Islet precursor cell (in vitro differentiated cells): ENCODE measurements around the gene ANKRD17.

Experiments used
- DNase-seq: peaks from one replicate; pipeline ENCODE4 v3.0.0-alpha.2; 2018

Gene ANKRD17

GRCh38 chr4:73104695-73105094 lies 153.9 kb downstream of the ANKRD17 start:
- no peak for DNase-seq

DNA sequence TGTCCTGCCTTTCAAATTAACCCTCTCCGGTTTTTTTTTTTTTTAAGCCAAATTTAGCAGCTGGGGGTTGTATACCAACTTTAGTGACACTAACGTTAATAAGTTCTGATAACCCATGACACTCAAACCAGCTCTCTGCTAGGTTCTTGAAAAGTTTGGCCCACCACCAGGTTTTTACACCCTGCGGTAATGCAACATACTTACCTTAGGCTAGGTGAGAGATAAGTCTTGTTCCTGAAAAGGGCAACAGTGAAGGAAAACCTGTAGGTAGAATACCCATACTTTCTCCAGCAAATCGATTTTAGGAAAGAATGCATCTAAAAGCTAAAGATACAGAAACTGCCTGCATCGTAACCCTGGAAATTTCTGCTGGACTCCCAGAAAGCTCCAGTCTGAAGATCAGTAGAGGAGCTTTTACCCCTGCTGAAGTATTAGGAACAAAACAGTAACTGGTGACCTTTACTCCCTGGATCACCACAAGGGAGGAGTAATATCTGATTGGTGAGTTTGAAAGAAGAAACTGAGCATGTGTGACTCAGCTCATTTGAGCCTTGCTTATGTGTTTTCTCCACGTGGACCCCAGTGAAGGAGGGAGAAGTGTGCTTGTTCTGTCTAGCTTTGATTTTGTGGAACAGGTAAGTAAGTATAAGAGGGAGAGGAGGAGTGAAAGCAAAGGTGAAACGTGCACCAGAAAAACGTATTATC lies 154.6 kb downstream of the ANKRD17 start:
- no peak for DNase-seq

GRCh38 chr4:73099143-73099542 lies 159.5 kb downstream of the ANKRD17 start:
- DNase-seq, result no peak

GRCh38 chr4:73098713-73099112 lies 159.9 kb downstream of the ANKRD17 start:
- DNase-seq, result no peak

DNA sequence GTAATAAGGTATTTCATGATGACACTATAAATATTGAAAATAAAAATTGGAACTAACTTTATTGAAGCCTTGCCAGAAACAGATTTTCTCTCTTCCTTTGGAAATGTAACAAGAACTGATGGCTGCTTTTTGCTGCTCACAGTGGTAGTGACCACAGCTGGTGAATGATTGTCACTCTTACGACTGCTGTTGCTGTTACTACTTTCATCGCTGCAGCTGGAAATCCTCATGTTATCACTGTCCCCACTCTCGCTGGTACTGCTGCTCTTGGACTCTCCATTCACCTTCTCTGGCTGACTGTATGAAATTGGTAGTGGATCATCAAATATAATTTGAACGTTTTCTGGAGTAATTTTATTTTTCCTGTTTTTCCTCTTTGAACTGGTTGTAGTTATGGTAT lies 160.6 kb downstream of the ANKRD17 start:
- DNase-seq, result no peak

GRCh38 chr4:73092868-73093267 lies 165.7 kb downstream of the ANKRD17 start:
- no peak for DNase-seq

DNA sequence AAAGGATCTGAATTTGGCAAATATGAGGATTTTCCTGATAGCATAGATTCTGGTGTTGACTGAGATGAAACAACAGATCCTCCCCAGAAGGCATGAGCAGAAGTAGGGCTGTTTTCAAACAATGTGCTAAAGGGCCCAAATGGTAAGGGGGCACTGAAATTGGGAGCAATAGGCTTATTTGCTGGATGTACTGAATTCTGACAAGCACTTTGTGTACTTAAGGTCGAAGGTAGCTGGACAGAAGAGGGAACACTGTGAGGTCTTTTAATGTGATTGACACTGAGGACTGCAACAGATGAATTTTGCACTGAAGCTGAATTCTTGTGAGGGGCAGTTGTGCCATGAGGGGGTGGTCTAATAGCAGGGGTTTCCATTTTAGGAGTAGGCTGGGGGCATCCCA lies 167.9 kb downstream of the ANKRD17 start:
- no peak for DNase-seq

DNA sequence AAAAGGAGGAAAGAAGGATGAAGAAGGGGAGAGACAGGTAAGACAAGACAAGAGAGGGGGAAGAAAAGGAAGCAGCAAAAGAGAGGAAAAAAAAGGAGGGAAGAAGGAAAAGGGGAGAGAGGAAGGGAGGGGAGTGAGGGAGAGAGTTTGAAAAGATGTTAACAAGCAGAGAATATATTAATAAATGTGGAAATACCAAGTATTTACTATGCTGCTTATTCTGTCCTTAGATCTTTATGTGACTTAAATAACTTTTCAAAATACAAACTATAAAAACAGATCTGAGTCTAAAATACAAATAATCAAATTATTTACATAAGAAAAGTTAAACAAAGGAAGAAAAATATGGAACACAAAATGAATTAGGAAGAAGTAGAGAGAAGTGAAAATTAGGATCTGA lies 170.7 kb downstream of the ANKRD17 start:
- no peak for DNase-seq

GRCh38 chr4:73086095-73086868 lies 172.3 kb downstream of the ANKRD17 start:
- no peak for DNase-seq

- DNase-seq, result no peak
Observed at GRCh38 chr4:73080789-73081188, 177.8 kb downstream of the ANKRD17 start.

DNA sequence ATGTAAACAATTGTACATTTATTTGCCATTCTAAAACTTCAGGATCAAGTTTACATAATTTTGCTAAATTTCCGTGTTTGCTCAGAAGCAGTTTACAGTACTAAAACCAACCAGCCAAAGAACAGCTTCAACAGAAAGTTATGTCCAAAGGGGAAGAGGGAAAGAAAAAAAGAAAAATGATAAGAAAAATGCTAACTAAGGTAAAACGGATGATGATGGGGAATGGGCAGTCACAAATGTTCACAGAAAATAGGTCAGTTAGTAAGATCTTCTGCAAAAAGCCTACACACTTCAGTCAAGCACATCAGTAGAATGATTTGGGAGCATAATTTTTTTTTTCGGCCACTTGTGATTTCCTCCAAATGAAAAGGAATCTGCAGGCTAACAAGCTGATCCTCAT lies 182.8 kb downstream of the ANKRD17 start:
- DNase-seq, result no peak

- no peak for DNase-seq
Observed at GRCh38 chr4:73070074-73070390, 188.6 kb downstream of the ANKRD17 start.

GRCh38 chr4:73069338-73070073 lies 189.1 kb downstream of the ANKRD17 start, which contains the start of gene COX18:
TSS of gene COX18 (minus strand) at chr4:73069716. CDS start at chr4:73069649, 67 bp downstream.
- DNase-seq, result peak; percentile 99

GRCh38 chr4:73068491-73069337 lies 189.9 kb downstream of the ANKRD17 start:
- no peak for DNase-seq

GRCh38 chr4:73067971-73068394 lies 190.6 kb downstream of the ANKRD17 start:
- no peak for DNase-seq

DNA sequence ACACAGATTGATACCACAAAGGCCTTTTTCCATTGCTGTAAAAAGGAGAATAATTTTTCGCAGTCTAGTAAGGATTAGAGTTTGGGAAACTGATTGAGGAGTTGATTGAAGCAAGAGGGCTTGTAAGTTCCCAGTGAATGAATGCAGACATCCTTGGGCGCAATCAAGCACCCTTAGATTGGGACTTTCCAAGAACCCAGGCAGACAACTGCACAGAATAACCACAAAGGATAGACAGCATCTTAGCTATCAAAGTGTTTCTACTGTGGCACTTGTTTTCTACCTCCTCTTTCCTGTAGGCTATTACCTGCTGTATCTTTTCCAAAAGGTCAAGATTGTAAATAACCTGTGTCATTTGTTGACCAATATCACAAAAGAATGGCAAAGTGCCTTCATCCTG lies 191.7 kb downstream of the ANKRD17 start:
- DNase-seq, result no peak

DNA sequence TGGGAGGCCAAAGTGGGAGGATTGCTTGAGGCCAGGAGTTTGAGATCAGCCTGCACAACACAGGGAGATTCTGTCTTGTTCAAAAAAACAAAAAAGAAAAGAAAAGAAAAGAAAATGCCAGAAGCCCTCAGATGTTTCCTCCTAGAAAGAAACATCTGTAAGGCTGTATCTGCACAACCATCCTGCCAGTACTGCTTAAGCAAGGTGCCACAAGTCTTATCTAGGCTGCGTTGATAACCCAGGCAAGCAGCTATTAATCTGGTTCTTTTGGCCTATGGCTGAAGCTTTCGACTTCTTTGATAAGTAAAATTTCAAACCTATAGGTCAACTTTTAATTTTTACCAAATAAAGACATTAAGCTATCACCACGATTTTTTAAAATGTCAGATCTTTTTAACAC lies 192.2 kb downstream of the ANKRD17 start:
- DNase-seq, result no peak

GRCh38 chr4:73064536-73064935 lies 194.1 kb downstream of the ANKRD17 start:
- DNase-seq, result no peak

DNA sequence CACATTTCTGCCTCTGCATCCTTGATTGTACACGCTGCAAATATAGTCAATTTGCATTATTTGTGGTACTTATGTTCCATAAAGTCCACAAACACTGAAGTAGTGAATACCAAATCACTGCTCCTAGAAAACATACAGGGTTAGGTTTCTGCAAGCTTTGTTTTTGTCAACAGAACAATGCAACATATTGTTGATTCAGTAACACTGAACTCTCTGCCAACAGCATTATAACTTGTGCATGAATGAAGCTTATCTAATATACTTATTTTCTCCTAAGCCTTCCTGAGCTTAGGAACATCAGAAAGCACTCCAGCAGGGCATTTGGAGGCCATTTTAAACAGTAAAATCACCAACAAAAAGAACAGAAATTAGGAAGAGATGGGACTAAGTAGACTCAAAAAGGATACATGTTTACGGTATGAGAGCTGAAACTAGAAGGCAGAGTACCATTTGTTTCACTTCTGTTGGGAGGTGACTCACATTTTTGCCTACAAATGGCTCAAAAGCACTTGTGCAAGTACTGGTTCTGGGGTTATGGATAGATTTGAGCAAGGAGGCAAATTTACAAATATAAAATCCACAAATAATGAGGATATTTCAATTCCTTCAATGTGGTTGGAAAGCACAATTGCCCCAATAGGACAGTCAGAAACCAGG lies 203.2 kb downstream of the ANKRD17 start:
- DNase-seq, result no peak

DNA sequence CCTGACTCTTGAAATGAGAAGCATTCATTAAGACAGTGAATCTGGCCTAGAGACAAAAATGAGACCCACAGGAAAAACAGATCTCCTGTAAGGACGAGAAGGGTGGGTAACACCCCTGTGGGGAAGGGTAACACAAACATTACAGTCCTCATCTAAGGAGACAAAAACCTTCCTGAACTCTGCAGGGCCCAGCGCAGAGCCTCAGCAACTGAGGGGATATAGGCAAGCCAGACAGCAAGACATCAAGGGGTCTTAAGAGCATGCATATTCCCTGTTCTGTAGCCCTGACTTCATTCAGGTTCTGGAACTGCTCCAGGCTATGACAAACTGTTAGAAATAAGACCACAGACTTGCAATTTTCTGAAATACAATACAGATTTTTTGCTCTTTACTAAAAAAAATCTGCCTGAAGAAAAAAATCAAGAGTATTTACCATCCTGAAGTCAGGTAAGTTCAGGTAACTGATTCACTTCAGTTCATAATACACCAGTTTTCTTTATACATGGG lies 204.6 kb downstream of the ANKRD17 start:
- no peak for DNase-seq

DNA sequence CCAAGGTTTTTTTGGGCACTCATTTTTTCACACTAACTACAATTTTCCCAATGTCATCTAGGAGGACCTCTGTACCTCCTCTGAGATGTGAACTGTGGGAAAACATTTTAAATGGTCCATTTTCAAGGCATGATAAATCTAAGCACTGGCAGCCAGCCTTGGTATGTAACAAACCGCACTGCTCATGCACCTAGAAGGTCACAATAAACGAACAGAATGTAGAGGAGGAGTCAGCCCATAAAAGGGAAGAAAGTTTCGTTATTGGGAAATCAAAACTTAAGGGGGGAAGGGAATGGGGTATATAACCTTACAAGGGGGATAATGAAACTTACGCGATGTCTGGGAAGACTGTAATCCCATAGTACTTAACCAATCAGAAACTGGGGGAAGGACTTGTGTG lies 205.5 kb downstream of the ANKRD17 start:
- DNase-seq, result no peak

- DNase-seq, result no peak
Observed at GRCh38 chr4:73051625-73052024, 207.0 kb downstream of the ANKRD17 start.
